Stomach (tissue), 4 donors: ENCODE measurements around the gene RIOK3.

ENCODE experiments used
- CTCF ChIP-seq, 7 experiments: fragments of 450-650 bp in 4 of 7; fragments of 200-600 bp in 3 of 7; sonication (generic) in 3 of 7; IDR thresholded peaks; one replicate each; pipeline ENCODE4 v1.5.1; 2016 to 2019; ENCODE audit warnings: antibody characterized with exemption in 7 of 7, control low read depth in 2 of 7, mild to moderate bottlenecking in 1 of 7
- EP300 ChIP-seq: sonication (generic); formaldehyde crosslinking; IDR thresholded peaks from one replicate; pipeline ENCODE4 v1.6.1; 2017; ENCODE audit warnings: antibody characterized with exemption
- POLR2AphosphoS5 ChIP-seq, 3 donors: sonication (generic); formaldehyde crosslinking; IDR thresholded peaks; one replicate each; pipeline ENCODE4 v1.6.1; 2016; ENCODE audit warnings: antibody characterized with exemption in 3 of 3

GRCh38 chr18:23515911-23516546, 62.9 kb downstream of the RIOK3 start:
- TF ChIP-seq POLR2AphosphoS5 (IDR thresholded peaks at IDR 0.05): peak in 1 of 3 donors; percentile 74
- TF ChIP-seq CTCF (IDR thresholded peaks at IDR 0.05): peak in 5 of 7 experiments; percentile 71 to 79 (median 72)
- TF ChIP-seq EP300: no peak
